Naive thymus-derived CD4-positive, alpha-beta T cell (primary cell): Measurements from ENCODE around the gene THAP4. TPM values are rescaled to one million over a fixed set of nuclear protein-coding genes. Genes with fewer than 3 reads are reported as not detected.

Source experiments
- ATAC-seq: fragments of 150-1000 bp; cut with Tn5 transposase; 2 replicates; pipeline ENCODE4 v1.10.0; 2021; ENCODE audit warnings: mild to moderate bottlenecking, moderate library complexity
- CTCF ChIA-PET: fragments of 350-600 bp; sonication (Branson Sonifier 250); formaldehyde crosslinking; loops from one replicate; lab custom pipeline; 2021; ENCODE audit warnings: antibody characterized with exemption; lab: Charles Lee
- POLR2A ChIA-PET: fragments of 350-600 bp; sonication (Branson Sonifier 250); formaldehyde crosslinking; loops from one replicate; lab custom pipeline; 2021; ENCODE audit warnings: antibody characterized with exemption, inconsistent platforms; lab: Charles Lee
- DNase-seq, 9 donors: peaks; one replicate each; pipeline versions ENCODE4 v3.0.0 to v3.0.0-alpha.2; 2020 to 2022; ENCODE audit warnings: mixed read lengths in 1 of 9
- H3K27ac ChIP-seq: one replicate; pipeline ENCODE4 v1.7.0; 2013; ENCODE audit warnings: mild to moderate bottlenecking, low read depth, low read length, moderate library complexity
- H3K27me3 ChIP-seq, 2 donors: one replicate each; pipeline ENCODE4 v1.7.0; 2013; ENCODE audit warnings: low read length in 2 of 2, mild to moderate bottlenecking in 2 of 2, moderate library complexity in 2 of 2; ENCODE audit not compliant: control insufficient read depth in 2 of 2, insufficient read depth in 2 of 2
- H3K36me3 ChIP-seq, 3 experiments: 1 replicate in 2 of 3; 2 replicates in 1 of 3; pipeline ENCODE4 v1.7.0; 2013; ENCODE audit warnings: low read length in 3 of 3, mild to moderate bottlenecking in 3 of 3, moderate library complexity in 1 of 3; ENCODE audit not compliant: insufficient read depth in 3 of 3, control insufficient read depth in 2 of 3
- H3K4me1 ChIP-seq, 2 donors: one replicate each; pipeline ENCODE4 v1.7.0; 2013; ENCODE audit warnings: low read length in 2 of 2, mild to moderate bottlenecking in 2 of 2, moderate library complexity in 1 of 2; ENCODE audit not compliant: control insufficient read depth in 2 of 2, insufficient read depth in 2 of 2
- H3K4me3 ChIP-seq: 2 replicates; pipeline ENCODE4 v1.7.0; 2013; ENCODE audit warnings: mild to moderate bottlenecking, low read length
- H3K9me3 ChIP-seq, 3 experiments: 1 replicate in 2 of 3; 2 replicates in 1 of 3; pipeline ENCODE4 v1.7.0; 2013; ENCODE audit warnings: low read length in 3 of 3; ENCODE audit not compliant: control insufficient read depth in 2 of 3
- H3K27ac Mint-ChIP-seq, 9 donors: one replicate each; pipeline ENCODE4 v1.8.0; 2020 to 2022; ENCODE audit warnings: mixed read lengths in 9 of 9, mild to moderate bottlenecking in 8 of 9, moderate library complexity in 5 of 9, inconsistent platforms in 2 of 9
- H3K27me3 Mint-ChIP-seq, 5 donors: one replicate each; pipeline ENCODE4 v1.8.0; 2021 to 2022; ENCODE audit warnings: mixed read lengths in 5 of 5, mild to moderate bottlenecking in 1 of 5
- H3K36me3 Mint-ChIP-seq, 5 donors: one replicate each; pipeline ENCODE4 v1.8.0; 2020 to 2022; ENCODE audit warnings: mixed read lengths in 5 of 5, mild to moderate bottlenecking in 3 of 5, inconsistent platforms in 1 of 5
- H3K4me1 Mint-ChIP-seq, 7 donors: one replicate each; pipeline ENCODE4 v1.8.0; 2020 to 2022; ENCODE audit warnings: mixed read lengths in 7 of 7, mild to moderate bottlenecking in 3 of 7, inconsistent platforms in 1 of 7
- H3K4me3 Mint-ChIP-seq, 10 donors: one replicate each; pipeline ENCODE4 v1.8.0; 2020 to 2022; ENCODE audit warnings: mild to moderate bottlenecking in 10 of 10, mixed read lengths in 10 of 10, moderate library complexity in 6 of 10, inconsistent platforms in 2 of 10
- H3K9me3 Mint-ChIP-seq, 11 donors: one replicate each; pipeline ENCODE4 v1.8.0; 2020 to 2022; ENCODE audit warnings: mixed read lengths in 11 of 11, mild to moderate bottlenecking in 4 of 11, inconsistent platforms in 1 of 11, moderate library complexity in 1 of 11
- intact Hi-C, 2 donors: fragments of 100-400 bp; cut with micrococcal nuclease; formaldehyde crosslinking; loops; one replicate each; pipeline ENCODE4 v1.15.1; 2023
- polyA plus RNA-seq, 2 donors: library from polyadenylated mRNA; unstranded; fragments of 300-500 nt; fragmentation: Illumina TruSeq; gene quantifications; one replicate each; pipeline ENCODE4 v1.2.3, GENCODE V29; 2021
- total RNA-seq, 6 experiments: library from RNA in 5 of 6; stranded (reverse) in 5 of 6; gene quantifications; 1 replicate in 5 of 6; 2 replicates in 1 of 6; pipeline ENCODE4 v1.2.3 and lab custom pipeline; 2021 to 2026

THAP4 gene
- total RNA-seq (10 to 100 TPM; 26.4 to 34.8 (median 28.1) TPM), polyA plus RNA-seq (10 to 100 TPM; 30.8 to 56.2 TPM), total RNA-seq (lab: John Stamatoyannopoulos, UW) (42.7 reads per million, percentile 68 among the genes with 10 or more reads in this experiment)

GRCh38 chr2:241637018-241637794 is at the start of gene THAP4, which contains the start of gene ATG4B:
THAP4 (minus strand) TSS chr2:241637158; CDS start chr2:241637017, 141 bp downstream.
ATG4B (plus strand) TSS chr2:241637693; CDS start chr2:241637715, 22 bp downstream.
- H3K9me3 Mint-ChIP-seq, result peaks cover 0 to 3% (median 0%) of the 10 kb centered on the region in 11 donors
- peaks cover 43 to 63% (median 55%) of the 10 kb centered on the region in 7 donors for H3K4me1 Mint-ChIP-seq
- no peaks in the 10 kb centered on the region for H3K27me3 Mint-ChIP-seq
- Histone ChIP-seq H3K4me3 (peak within 1 kb of the TSS; percentile 99), H3K4me1 (peaks cover 26 to 27% of the 10 kb centered on the region in 2 donors), H3K36me3 (peaks cover 0 to 20% (median 0%) of the 10 kb centered on the region in 3 experiments), H3K27ac (peak within 1 kb of the TSS; percentile 99), H3K27me3 (no peaks in the 10 kb centered on the region), H3K9me3 (no peaks in the 10 kb centered on the region)
- peaks cover 0 to 23% (median 7%) of the 10 kb centered on the region in 5 donors for H3K36me3 Mint-ChIP-seq
- H3K27ac Mint-ChIP-seq, result peak within 1 kb of the TSS; percentile 48 to 98 (median 94)
- intact Hi-C loops, result loop anchor here (1.0 to 5.0 kb wide), 16 partner anchors 20 to 1050 kb away; partner anchors contain the start of genes DTYMK (in 2 of the 2), FARP2 (in 2 of the 2), HDLBP (in 2 of the 2) and SEPTIN2 (in 2 of the 2)
- peak within 1 kb of the TSS; percentile 85 to 98 (median 92) for H3K4me3 Mint-ChIP-seq
- peak; percentile 61 to 89 (median 79) for DNase-seq
- CTCF ChIA-PET, result interaction anchor here (1.1 kb wide), 1 partner anchor 27 kb away, joined by 5 read pairs; no protein-coding TSS in a partner anchor
- ATAC-seq, result peak; percentile 82
- POLR2A ChIA-PET, result interaction anchor here (0.6 to 1.9 kb wide), 8 partner anchors 12 to 1051 kb away, joined by 3 to 13 read pairs (median 4); partner anchors contain the start of genes CAPN10, HDLBP and SEPTIN2

GRCh38 chr2:241686324-241686649 is 49.3 kb upstream of the THAP4 start:
- POLR2A ChIA-PET, result interaction anchor here (0.6 to 3.9 kb wide), 10 partner anchors 9 to 372 kb away, joined by 3 to 86 read pairs (median 4); partner anchors contain the start of genes D2HGDH, HDLBP, ING5 and SEPTIN2
- ATAC-seq, result no peak
- Histone ChIP-seq H3K27ac (peak overlapping the region; percentile 81), H3K9me3 (no peaks in the 10 kb centered on the region), H3K4me1 (peaks cover 8 to 18% of the 10 kb centered on the region in 2 donors), H3K4me3 (peak overlapping the region; percentile 83), H3K27me3 (no peaks in the 10 kb centered on the region), H3K36me3 (peaks cover 0 to 30% (median 0%) of the 10 kb centered on the region in 3 experiments)
- peak in 1 of 9 donors; percentile 33 for DNase-seq
- peaks cover 0 to 3% (median 0%) of the 10 kb centered on the region in 11 donors for H3K9me3 Mint-ChIP-seq
- CTCF ChIA-PET, result interaction anchor here (1.0 to 1.4 kb wide), 2 partner anchors 12 to 16 kb away, joined by 3 to 12 read pairs; partner anchors contain the start of gene ING5
- no peaks in the 10 kb centered on the region for H3K27me3 Mint-ChIP-seq
- intact Hi-C loops, result loop anchor here (1.0 to 5.0 kb wide), 13 partner anchors 15 to 1119 kb away; partner anchors contain the start of genes ATG4B (in 2 of the 2), CAPN10 (in 2 of the 2), D2HGDH (in 2 of the 2) and HDLBP (in 2 of the 2)
- H3K27ac Mint-ChIP-seq, result peak overlapping the region; percentile 36 to 88 (median 78)
- peaks cover 4 to 40% (median 31%) of the 10 kb centered on the region in 7 donors for H3K4me1 Mint-ChIP-seq
- H3K36me3 Mint-ChIP-seq, result peaks cover 0 to 16% (median 6%) of the 10 kb centered on the region in 5 donors
- peak overlapping the region; percentile 84 to 98 (median 92) for H3K4me3 Mint-ChIP-seq

GRCh38 chr2:241680827-241681599 is 44.1 kb upstream of the THAP4 start:
- no peak overlapping the region for H3K27ac ChIP-seq
- ATAC-seq (no peak), DNase-seq (no peak)
- Mint-ChIP-seq H3K36me3 (peaks cover 0 to 17% (median 9%) of the 10 kb centered on the region in 5 donors), H3K27ac (peak overlapping the region in 1 of 9 donors; percentile 62), H3K9me3 (peaks cover 0 to 2% (median 0%) of the 10 kb centered on the region in 11 donors), H3K4me1 (peaks cover 0 to 19% (median 14%) of the 10 kb centered on the region in 7 donors), H3K4me3 (peak overlapping the region in 1 of 10 donors; percentile 12), H3K27me3 (no peaks in the 10 kb centered on the region)
- intact Hi-C loops, result no loop called here
- H3K36me3 ChIP-seq, result peaks cover 0 to 52% (median 3%) of the 10 kb centered on the region in 3 experiments
- no peaks in the 10 kb centered on the region for H3K9me3 ChIP-seq
- no peaks in the 10 kb centered on the region for H3K27me3 ChIP-seq
- peaks cover 0 to 5% of the 10 kb centered on the region in 2 donors for H3K4me1 ChIP-seq
- ChIA-PET POLR2A (no interaction called here), CTCF (interaction anchor here (0.6 kb wide), 1 partner anchor 102 kb away, joined by 3 read pairs; no protein-coding TSS in a partner anchor)
- no peak overlapping the region for H3K4me3 ChIP-seq

- H3K27me3 ChIP-seq, result no peaks in the 10 kb centered on the region
- H3K27ac ChIP-seq, result no peak overlapping the region
- peaks cover 0 to 11% (median 7%) of the 10 kb centered on the region in 7 donors for H3K4me1 Mint-ChIP-seq
- H3K27me3 Mint-ChIP-seq, result no peaks in the 10 kb centered on the region
- H3K4me3 ChIP-seq, result no peak overlapping the region
- no peak for DNase-seq
- no peaks in the 10 kb centered on the region for H3K9me3 ChIP-seq
- no peak for ATAC-seq
- intact Hi-C loops, result no loop called here
- CTCF ChIA-PET, result no interaction called here
- no peaks in the 10 kb centered on the region for H3K4me1 ChIP-seq
- H3K27ac Mint-ChIP-seq, result no peak overlapping the region
- H3K9me3 Mint-ChIP-seq, result peaks cover 0 to 3% (median 0%) of the 10 kb centered on the region in 11 donors
- H3K36me3 Mint-ChIP-seq, result peaks cover 0 to 17% (median 9%) of the 10 kb centered on the region in 5 donors
- no peak overlapping the region for H3K4me3 Mint-ChIP-seq
- H3K36me3 ChIP-seq, result peaks cover 0 to 58% (median 3%) of the 10 kb centered on the region in 3 experiments
- POLR2A ChIA-PET, result interaction anchor here (0.6 kb wide), 1 partner anchor 168 kb away, joined by 3 read pairs; no protein-coding TSS in a partner anchor
Observed at GRCh38 chr2:241680044-241680443, 43.1 kb upstream of the THAP4 start.

- H3K4me3 ChIP-seq, result no peak overlapping the region
- ATAC-seq (no peak), DNase-seq (no peak)
- H3K36me3 Mint-ChIP-seq, result peaks cover 0 to 14% (median 9%) of the 10 kb centered on the region in 5 donors
- ChIA-PET CTCF (no interaction called here), POLR2A (no interaction called here)
- no peaks in the 10 kb centered on the region for H3K9me3 ChIP-seq
- no peak overlapping the region for H3K27ac ChIP-seq
- H3K9me3 Mint-ChIP-seq, result peaks cover 0 to 1% (median 0%) of the 10 kb centered on the region in 11 donors
- intact Hi-C loops, result no loop called here
- no peaks in the 10 kb centered on the region for H3K27me3 ChIP-seq
- peak overlapping the region in 2 of 9 donors; percentile 41 for H3K27ac Mint-ChIP-seq
- no peak overlapping the region for H3K4me3 Mint-ChIP-seq
- H3K4me1 ChIP-seq, result no peaks in the 10 kb centered on the region
- H3K36me3 ChIP-seq, result peaks cover 0 to 68% (median 3%) of the 10 kb centered on the region in 3 experiments
- peaks cover 0 to 6% (median 0%) of the 10 kb centered on the region in 7 donors for H3K4me1 Mint-ChIP-seq
- no peaks in the 10 kb centered on the region for H3K27me3 Mint-ChIP-seq
Observed at GRCh38 chr2:241678784-241679540, 42.0 kb upstream of the THAP4 start.
